ENCODE measurements around the gene IGF1R.

DNA sequence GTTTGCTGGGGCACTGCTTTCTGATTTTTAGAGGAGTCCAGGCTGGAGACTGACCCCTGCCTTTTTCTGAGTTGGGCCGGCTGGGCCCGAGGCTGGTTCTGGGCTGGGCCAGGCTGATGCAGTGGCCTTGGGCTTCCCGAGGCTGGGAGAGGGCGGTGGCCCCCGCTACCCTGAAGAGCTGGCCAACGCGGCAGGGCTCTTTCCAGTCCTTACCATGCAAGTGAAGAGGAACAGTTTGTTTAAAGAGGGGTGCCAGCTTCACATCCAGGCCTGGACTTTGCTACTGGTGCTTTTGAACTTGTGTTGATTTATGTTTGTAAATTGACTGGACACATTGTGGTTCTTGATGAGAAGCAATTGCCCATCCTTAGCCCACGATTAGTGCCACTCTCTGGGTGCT lies 15.3 kb downstream of the IGF1R start:
- TF ChIP-seq CTCF (IDR thresholded peaks at IDR 0.05) (no peak), ZNF416 (CRISPR knock-in tag; IDR thresholded peaks at IDR 0.05) (no peak), TEAD4 (CRISPR knock-in tag; IDR thresholded peaks at IDR 0.05) (no peak), USF1 (CRISPR knock-in tag; IDR thresholded peaks at IDR 0.05) (no peak), NR1H2 (CRISPR knock-in tag; IDR thresholded peaks at IDR 0.05) (no peak), MXD4 (CRISPR knock-in tag; IDR thresholded peaks at IDR 0.05; ENCODE audit: borderline replicate concordance) (no peak)
- TF ChIP-seq, protein P1, sequence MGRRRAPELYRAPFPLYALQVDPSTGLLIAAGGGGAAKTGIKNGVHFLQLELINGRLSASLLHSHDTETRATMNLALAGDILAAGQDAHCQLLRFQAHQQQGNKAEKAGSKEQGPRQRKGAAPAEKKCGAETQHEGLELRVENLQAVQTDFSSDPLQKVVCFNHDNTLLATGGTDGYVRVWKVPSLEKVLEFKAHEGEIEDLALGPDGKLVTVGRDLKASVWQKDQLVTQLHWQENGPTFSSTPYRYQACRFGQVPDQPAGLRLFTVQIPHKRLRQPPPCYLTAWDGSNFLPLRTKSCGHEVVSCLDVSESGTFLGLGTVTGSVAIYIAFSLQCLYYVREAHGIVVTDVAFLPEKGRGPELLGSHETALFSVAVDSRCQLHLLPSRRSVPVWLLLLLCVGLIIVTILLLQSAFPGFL (CRISPR knock-in tag; IDR thresholded peaks at IDR 0.05; ENCODE audit: borderline replicate concordance) = no peak
- TF ChIP-seq, protein P2, sequence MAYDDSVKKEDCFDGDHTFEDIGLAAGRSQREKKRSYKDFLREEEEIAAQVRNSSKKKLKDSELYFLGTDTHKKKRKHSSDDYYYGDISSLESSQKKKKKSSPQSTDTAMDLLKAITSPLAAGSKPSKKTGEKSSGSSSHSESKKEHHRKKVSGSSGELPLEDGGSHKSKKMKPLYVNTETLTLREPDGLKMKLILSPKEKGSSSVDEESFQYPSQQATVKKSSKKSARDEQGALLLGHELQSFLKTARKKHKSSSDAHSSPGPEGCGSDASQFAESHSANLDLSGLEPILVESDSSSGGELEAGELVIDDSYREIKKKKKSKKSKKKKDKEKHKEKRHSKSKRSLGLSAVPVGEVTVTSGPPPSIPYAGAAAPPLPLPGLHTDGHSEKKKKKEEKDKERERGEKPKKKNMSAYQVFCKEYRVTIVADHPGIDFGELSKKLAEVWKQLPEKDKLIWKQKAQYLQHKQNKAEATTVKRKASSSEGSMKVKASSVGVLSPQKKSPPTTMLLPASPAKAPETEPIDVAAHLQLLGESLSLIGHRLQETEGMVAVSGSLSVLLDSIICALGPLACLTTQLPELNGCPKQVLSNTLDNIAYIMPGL (CRISPR knock-in tag; IDR thresholded peaks at IDR 0.05) = no peak
- TF ChIP-seq, protein P3, sequence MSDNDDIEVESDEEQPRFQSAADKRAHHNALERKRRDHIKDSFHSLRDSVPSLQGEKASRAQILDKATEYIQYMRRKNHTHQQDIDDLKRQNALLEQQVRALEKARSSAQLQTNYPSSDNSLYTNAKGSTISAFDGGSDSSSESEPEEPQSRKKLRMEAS (CRISPR knock-in tag; IDR thresholded peaks at IDR 0.05) = no peak
- TF ChIP-seq, protein P4, sequence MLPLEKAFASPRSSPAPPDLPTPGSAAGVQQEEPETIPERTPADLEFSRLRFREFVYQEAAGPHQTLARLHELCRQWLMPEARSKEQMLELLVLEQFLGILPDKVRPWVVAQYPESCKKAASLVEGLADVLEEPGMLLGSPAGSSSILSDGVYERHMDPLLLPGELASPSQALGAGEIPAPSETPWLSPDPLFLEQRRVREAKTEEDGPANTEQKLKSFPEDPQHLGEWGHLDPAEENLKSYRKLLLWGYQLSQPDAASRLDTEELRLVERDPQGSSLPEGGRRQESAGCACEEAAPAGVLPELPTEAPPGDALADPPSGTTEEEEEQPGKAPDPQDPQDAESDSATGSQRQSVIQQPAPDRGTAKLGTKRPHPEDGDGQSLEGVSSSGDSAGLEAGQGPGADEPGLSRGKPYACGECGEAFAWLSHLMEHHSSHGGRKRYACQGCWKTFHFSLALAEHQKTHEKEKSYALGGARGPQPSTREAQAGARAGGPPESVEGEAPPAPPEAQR (CRISPR knock-in tag; IDR thresholded peaks at IDR 0.05) = no peak

All from WTC11 (cell line).